Activated naive CD8-positive, alpha-beta T cell treated with anti-CD3 and anti-CD28 coated beads, Interleukin-2, amount 10 ng/mL, durations not matched to agents 7 days and 5 days (primary cell): ENCODE measurements around the gene CASKIN1. TPM values are rescaled to one million over a fixed set of nuclear protein-coding genes. Genes with fewer than 3 reads are reported as not detected.
A peak's percentile ranks its signal among the peaks of the same experiment; 100 is the strongest.

Experiments used
- ATAC-seq: fragments of 150-1000 bp; cut with Tn5 transposase; one replicate; pipeline ENCODE4 v1.10.0; 2021; ENCODE audit warnings: low read depth, moderate library complexity
- POLR2A ChIA-PET: fragments of 350-600 bp; sonication (Branson Sonifier 250); formaldehyde crosslinking; loops from one replicate; lab custom pipeline; 2021; ENCODE audit warnings: antibody characterized with exemption; lab: Charles Lee
- DNase-seq: peaks from one replicate; pipeline ENCODE4 v3.0.0; 2021
- H3K27ac Mint-ChIP-seq: one replicate; pipeline ENCODE4 v1.8.0; 2022; ENCODE audit warnings: mild to moderate bottlenecking, mixed read lengths
- H3K27me3 Mint-ChIP-seq: one replicate; pipeline ENCODE4 v1.8.0; 2022; ENCODE audit warnings: mild to moderate bottlenecking, moderate library complexity, mixed read lengths
- H3K36me3 Mint-ChIP-seq: one replicate; pipeline ENCODE4 v1.8.0; 2021; ENCODE audit warnings: mild to moderate bottlenecking, mixed read lengths
- H3K4me1 Mint-ChIP-seq: one replicate; pipeline ENCODE4 v1.8.0; 2021; ENCODE audit warnings: mixed read lengths
- H3K4me3 Mint-ChIP-seq: one replicate; pipeline ENCODE4 v1.8.0; 2022; ENCODE audit warnings: mild to moderate bottlenecking, moderate library complexity, mixed read lengths
- H3K9me3 Mint-ChIP-seq: one replicate; pipeline ENCODE4 v1.8.0; 2021; ENCODE audit warnings: mixed read lengths
- total RNA-seq, 2 experiments: library from RNA; stranded (reverse); gene quantifications; one replicate each; pipeline ENCODE4 v1.2.3, GENCODE V29; 2021

The CASKIN1 gene
- total RNA-seq, 2 experiments from 2014 or later: 0.88 to 1.1 TPM

- Mint-ChIP-seq H3K4me3 (no peak overlapping the region), H3K36me3 (peaks cover 6% of the 10 kb centered on the region), H3K27me3 (no peaks in the 10 kb centered on the region), H3K9me3 (no peaks in the 10 kb centered on the region), H3K4me1 (peaks cover 24% of the 10 kb centered on the region), H3K27ac (no peak overlapping the region)
- no peak for ATAC-seq
- DNase-seq: no peak
- POLR2A ChIA-PET: no interaction called here
These were observed 15.5 kb upstream of the CASKIN1 start for GRCh38 chr16:2211923-2212347.

- ATAC-seq (no peak), DNase-seq (no peak)
- Mint-ChIP-seq H3K4me1 (peaks cover 26% of the 10 kb centered on the region), H3K9me3 (no peaks in the 10 kb centered on the region), H3K27me3 (no peaks in the 10 kb centered on the region), H3K36me3 (peaks cover 8% of the 10 kb centered on the region), H3K4me3 (no peak within 1 kb of the TSS), H3K27ac (no peak within 1 kb of the TSS)
- POLR2A ChIA-PET: interaction anchor here (1.2 kb wide), 1 partner anchor 56 kb away, joined by 4 read pairs; the partner anchor contains the start of gene TRAF7
These were observed 14.3 kb upstream of the CASKIN1 start, which contains the start of gene BRICD5 for GRCh38 chr16:2210386-2211365. Gene BRICD5, minus strand, starts transcription at chr16:2210863. Its CDS starts 30 bp downstream, at chr16:2210833.

GRCh38 chr16:2210009-2210332 lies 13.6 kb upstream of the CASKIN1 start:
- Mint-ChIP-seq H3K27me3 (no peaks in the 10 kb centered on the region), H3K27ac (no peak overlapping the region), H3K9me3 (no peaks in the 10 kb centered on the region), H3K36me3 (peaks cover 8% of the 10 kb centered on the region), H3K4me1 (peaks cover 26% of the 10 kb centered on the region), H3K4me3 (no peak overlapping the region)
- DNase-seq (no peak), ATAC-seq (no peak)
- POLR2A ChIA-PET: no interaction called here

GRCh38 chr16:2209258-2210008 lies 13.0 kb upstream of the CASKIN1 start:
- POLR2A ChIA-PET: no interaction called here
- Mint-ChIP-seq H3K9me3 (no peaks in the 10 kb centered on the region), H3K4me1 (peaks cover 30% of the 10 kb centered on the region), H3K27me3 (no peaks in the 10 kb centered on the region), H3K4me3 (no peak overlapping the region), H3K27ac (no peak overlapping the region), H3K36me3 (peaks cover 8% of the 10 kb centered on the region)
- no peak for ATAC-seq
- no peak for DNase-seq

GRCh38 chr16:2208772-2209171 lies 12.4 kb upstream of the CASKIN1 start:
- POLR2A ChIA-PET: no interaction called here
- Mint-ChIP-seq H3K4me1 (peaks cover 32% of the 10 kb centered on the region), H3K4me3 (no peak overlapping the region), H3K36me3 (peaks cover 8% of the 10 kb centered on the region), H3K27me3 (no peaks in the 10 kb centered on the region), H3K9me3 (no peaks in the 10 kb centered on the region), H3K27ac (no peak overlapping the region)
- ATAC-seq (no peak), DNase-seq (no peak)

GRCh38 chr16:2208308-2208707 lies 11.9 kb upstream of the CASKIN1 start:
- Mint-ChIP-seq H3K27ac (no peak overlapping the region), H3K36me3 (peaks cover 8% of the 10 kb centered on the region), H3K4me3 (no peak overlapping the region), H3K4me1 (peaks cover 28% of the 10 kb centered on the region), H3K27me3 (no peaks in the 10 kb centered on the region), H3K9me3 (no peaks in the 10 kb centered on the region)
- DNase-seq (no peak), ATAC-seq (no peak)
- POLR2A ChIA-PET: no interaction called here

GRCh38 chr16:2207872-2208271 lies 11.5 kb upstream of the CASKIN1 start:
- DNase-seq: no peak
- POLR2A ChIA-PET: interaction anchor here (0.5 kb wide), 1 partner anchor 13 kb away, joined by 4 read pairs; no protein-coding TSS in a partner anchor
- no peaks in the 10 kb centered on the region for H3K9me3 Mint-ChIP-seq
- H3K4me1 Mint-ChIP-seq: peaks cover 23% of the 10 kb centered on the region
- no peaks in the 10 kb centered on the region for H3K27me3 Mint-ChIP-seq
- H3K27ac Mint-ChIP-seq: peak overlapping the region; percentile 73
- H3K36me3 Mint-ChIP-seq: peaks cover 8% of the 10 kb centered on the region
- H3K4me3 Mint-ChIP-seq: peak overlapping the region; percentile 59
- ATAC-seq: no peak

- Mint-ChIP-seq H3K9me3 (no peaks in the 10 kb centered on the region), H3K36me3 (peaks cover 8% of the 10 kb centered on the region), H3K4me3 (peak overlapping the region; percentile 81), H3K4me1 (peaks cover 17% of the 10 kb centered on the region), H3K27ac (peak overlapping the region; percentile 87), H3K27me3 (no peaks in the 10 kb centered on the region)
- POLR2A ChIA-PET: interaction anchor here (0.7 to 3.0 kb wide), 4 partner anchors 8 to 52 kb away, joined by 3 to 32 read pairs (median 6); partner anchors contain the start of genes PGP and TRAF7
- DNase-seq: no peak
- no peak for ATAC-seq
These were observed 10.5 kb upstream of the CASKIN1 start for GRCh38 chr16:2206780-2207433.

- H3K4me3 Mint-ChIP-seq: peak overlapping the region; percentile 81
- H3K9me3 Mint-ChIP-seq: no peaks in the 10 kb centered on the region
- no peaks in the 10 kb centered on the region for H3K27me3 Mint-ChIP-seq
- H3K4me1 Mint-ChIP-seq: peaks cover 14% of the 10 kb centered on the region
- ATAC-seq (no peak), DNase-seq (no peak)
- POLR2A ChIA-PET: interaction anchor here (0.7 to 3.0 kb wide), 5 partner anchors 8 to 51 kb away, joined by 3 to 32 read pairs (median 3); partner anchors contain the start of genes PGP and TRAF7
- H3K27ac Mint-ChIP-seq: peak overlapping the region; percentile 87
- H3K36me3 Mint-ChIP-seq: peaks cover 8% of the 10 kb centered on the region
These were observed 10.0 kb upstream of the CASKIN1 start for GRCh38 chr16:2206420-2206779.

GRCh38 chr16:2205967-2206313 lies 9.5 kb upstream of the CASKIN1 start:
- Mint-ChIP-seq H3K9me3 (no peaks in the 10 kb centered on the region), H3K4me1 (peaks cover 14% of the 10 kb centered on the region), H3K4me3 (peak overlapping the region; percentile 81), H3K36me3 (peaks cover 8% of the 10 kb centered on the region), H3K27me3 (no peaks in the 10 kb centered on the region), H3K27ac (peak overlapping the region; percentile 87)
- POLR2A ChIA-PET: interaction anchor here (0.6 to 3.0 kb wide), 7 partner anchors 9 to 310 kb away, joined by 3 to 32 read pairs (median 3); partner anchors contain the start of genes ECI1, PGP and TRAF7
- DNase-seq (no peak), ATAC-seq (peak; percentile 30)

GRCh38 chr16:2205104-2205966 lies 8.9 kb upstream of the CASKIN1 start, which contains the start of gene MLST8:
Gene MLST8, plus strand, starts transcription at chr16:2205454. Its CDS starts 632 bp downstream, at chr16:2206086.
- peaks cover under 1% of the 10 kb centered on the region for H3K27me3 Mint-ChIP-seq
- no peaks in the 10 kb centered on the region for H3K9me3 Mint-ChIP-seq
- H3K4me1 Mint-ChIP-seq: peaks cover 14% of the 10 kb centered on the region
- H3K36me3 Mint-ChIP-seq: peaks cover 7% of the 10 kb centered on the region
- H3K4me3 Mint-ChIP-seq: peak within 1 kb of the TSS; percentile 82
- DNase-seq: peak; percentile 98
- POLR2A ChIA-PET: interaction anchor here (0.6 to 3.0 kb wide), 8 partner anchors 10 to 310 kb away, joined by 3 to 32 read pairs (median 5); partner anchors contain the start of genes ECI1, PGP, RPS2 and TRAF7
- peak within 1 kb of the TSS; percentile 87 for H3K27ac Mint-ChIP-seq
- peak; percentile 81 for ATAC-seq
